ENCODE measurements around the gene LDLR.

DNA sequence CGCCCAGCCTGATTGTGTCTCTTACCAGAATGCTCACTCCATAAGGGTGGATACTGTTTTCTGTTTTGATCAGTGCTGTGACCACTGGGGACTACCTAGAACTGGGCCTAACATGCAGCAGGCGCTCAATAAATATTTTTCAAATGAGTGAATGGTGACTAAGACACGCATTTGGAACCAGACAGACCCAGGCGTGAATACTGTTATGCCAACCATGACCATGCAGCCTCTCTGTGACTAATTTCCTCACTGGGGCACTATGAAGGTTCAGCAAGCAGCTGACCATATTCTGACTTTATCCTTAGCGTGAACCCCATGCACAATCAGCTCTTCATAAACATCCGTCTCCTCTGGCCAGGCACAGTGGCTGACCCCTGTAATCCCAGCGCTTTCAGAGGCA lies 79.3 kb downstream of the LDLR start:
- no peak for TF ChIP-seq ARNTL (CRISPR knock-in tag; IDR thresholded peaks at IDR 0.05; ENCODE audit: borderline replicate concordance, low read depth)
- TF ChIP-seq, protein P1, sequence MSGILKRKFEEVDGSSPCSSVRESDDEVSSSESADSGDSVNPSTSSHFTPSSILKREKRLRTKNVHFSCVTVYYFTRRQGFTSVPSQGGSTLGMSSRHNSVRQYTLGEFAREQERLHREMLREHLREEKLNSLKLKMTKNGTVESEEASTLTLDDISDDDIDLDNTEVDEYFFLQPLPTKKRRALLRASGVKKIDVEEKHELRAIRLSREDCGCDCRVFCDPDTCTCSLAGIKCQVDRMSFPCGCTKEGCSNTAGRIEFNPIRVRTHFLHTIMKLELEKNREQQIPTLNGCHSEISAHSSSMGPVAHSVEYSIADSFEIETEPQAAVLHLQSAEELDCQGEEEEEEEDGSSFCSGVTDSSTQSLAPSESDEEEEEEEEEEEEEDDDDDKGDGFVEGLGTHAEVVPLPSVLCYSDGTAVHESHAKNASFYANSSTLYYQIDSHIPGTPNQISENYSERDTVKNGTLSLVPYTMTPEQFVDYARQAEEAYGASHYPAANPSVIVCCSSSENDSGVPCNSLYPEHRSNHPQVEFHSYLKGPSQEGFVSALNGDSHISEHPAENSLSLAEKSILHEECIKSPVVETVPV (CRISPR knock-in tag; IDR thresholded peaks at IDR 0.05): no peak
- TF ChIP-seq ZFP30 (CRISPR knock-in tag; IDR thresholded peaks at IDR 0.05): no peak
- TF ChIP-seq RARB (CRISPR knock-in tag; IDR thresholded peaks at IDR 0.05): no peak

Measured in SK-N-SH treated with all-trans-retinoic acid at 6 μM for 48 hours (cell line).